ENCODE results near the gene PHF3.

The PHF3 gene

DNA sequence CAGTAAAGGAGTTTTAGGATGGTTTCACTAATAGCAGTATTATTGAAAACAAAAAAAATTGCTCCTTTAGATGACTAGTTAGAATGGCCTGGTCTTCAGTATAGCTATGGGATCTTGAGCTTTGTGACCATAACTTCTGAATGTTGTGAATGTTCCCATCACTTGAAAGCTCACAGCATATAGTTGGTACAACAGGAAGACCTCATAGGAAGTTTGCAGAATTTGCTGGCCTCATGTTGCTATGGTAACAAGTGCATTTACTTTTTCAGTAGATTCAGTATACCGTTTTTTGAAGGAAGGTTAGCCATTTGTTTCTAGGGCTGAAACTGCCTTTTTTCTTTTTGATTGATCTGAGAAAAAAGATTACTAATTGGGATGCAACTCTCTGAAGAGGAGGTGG, 8.3 kb downstream of the PHF3 start:
- in situ Hi-C loops (cut with HindIII; ENCODE audit: low sequenced_read_pairs): no loop called here

GRCh38 chr6:63644668-63645326, 9.2 kb downstream of the PHF3 start:
- in situ Hi-C loops (cut with HindIII; ENCODE audit: low sequenced_read_pairs): no loop called here

- in situ Hi-C loops (cut with HindIII; ENCODE audit: low sequenced_read_pairs): no loop called here
These were observed 13.7 kb downstream of the PHF3 start for GRCh38 chr6:63649269-63649668.

GRCh38 chr6:63649847-63650265, 14.3 kb downstream of the PHF3 start:
- in situ Hi-C loops (cut with HindIII; ENCODE audit: low sequenced_read_pairs): no loop called here

DNA sequence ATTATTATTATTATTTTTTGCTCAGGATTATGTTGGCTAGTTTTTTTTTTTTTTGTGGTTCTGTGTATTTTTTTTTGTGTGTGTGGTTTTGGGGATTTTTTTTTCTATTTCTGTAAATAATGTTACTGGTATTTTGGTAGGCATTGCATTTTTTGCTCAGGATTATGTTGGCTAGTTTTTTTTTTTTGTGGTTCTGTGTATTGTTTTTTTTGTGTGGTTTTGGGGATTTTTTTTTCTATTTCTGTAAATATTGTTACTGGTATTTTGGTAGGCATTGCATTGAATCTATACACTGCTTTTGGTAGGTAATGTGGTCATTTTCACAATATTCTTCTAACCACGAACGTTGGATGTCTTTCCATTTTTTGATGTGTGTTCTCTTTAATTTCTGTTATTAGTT, 17.4 kb downstream of the PHF3 start:
- in situ Hi-C loops (cut with HindIII; ENCODE audit: low sequenced_read_pairs): no loop called here

DNA sequence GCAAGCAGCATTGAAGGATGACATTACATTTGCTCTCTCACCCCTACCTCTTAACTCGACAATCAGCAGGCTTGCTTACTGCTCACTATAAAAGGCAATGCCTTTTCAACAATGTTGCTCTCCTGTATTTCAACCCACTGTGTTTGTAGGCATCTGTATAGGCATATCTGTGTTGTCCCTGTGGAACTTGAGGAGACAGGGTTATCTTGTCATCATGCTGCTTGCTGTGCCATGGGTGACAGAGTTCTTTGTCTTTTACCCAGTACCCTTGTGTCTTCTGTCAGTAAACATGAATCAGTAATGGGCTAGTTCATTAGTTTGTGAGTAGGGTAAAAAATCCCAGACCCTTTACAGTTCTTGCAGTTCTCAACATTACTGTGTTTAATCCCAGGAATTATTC, 25.2 kb downstream of the PHF3 start:
- in situ Hi-C loops (cut with HindIII; ENCODE audit: low sequenced_read_pairs): no loop called here

- in situ Hi-C loops (cut with HindIII; ENCODE audit: low sequenced_read_pairs): no loop called here
These were observed 26.2 kb downstream of the PHF3 start for GRCh38 chr6:63661769-63662168.

DNA sequence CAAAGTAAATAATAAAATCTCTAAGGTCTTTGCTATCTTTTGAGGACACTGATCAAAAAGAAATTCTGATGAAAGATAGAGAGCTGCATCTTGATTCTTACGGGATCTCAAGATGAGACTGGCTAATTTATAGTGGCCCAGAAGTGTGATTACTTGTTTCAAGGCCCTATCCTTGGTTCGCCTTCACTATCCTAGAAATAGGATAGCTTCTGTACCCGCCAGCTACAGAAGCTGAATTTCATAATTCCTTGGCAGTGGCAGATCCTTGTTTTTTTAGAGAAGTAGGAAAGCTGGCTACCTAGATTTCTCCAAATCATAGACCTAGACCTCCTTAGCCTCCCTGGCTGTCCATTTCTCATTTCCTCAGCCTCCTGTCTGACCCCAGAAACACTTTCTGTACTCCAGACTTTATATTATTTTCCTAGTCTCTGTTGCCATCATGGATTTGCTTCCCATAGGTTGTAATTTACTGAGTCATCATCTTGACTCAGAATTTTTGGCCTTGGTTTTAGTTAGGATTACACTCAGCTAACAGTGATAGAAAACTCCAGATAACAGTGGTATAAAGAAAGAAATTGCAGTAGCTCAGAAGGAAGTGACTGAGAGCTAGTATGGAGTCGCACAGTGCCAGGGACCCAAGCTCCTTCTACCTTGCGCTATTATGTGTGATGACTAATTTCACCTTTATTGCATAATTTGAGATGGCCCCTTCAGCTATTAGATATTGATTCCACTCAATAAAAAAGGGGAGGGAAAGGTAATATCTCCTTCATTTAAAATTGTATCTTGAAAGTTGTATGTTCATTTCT, 27.7 kb downstream of the PHF3 start:
- in situ Hi-C loops (cut with HindIII; ENCODE audit: low sequenced_read_pairs): no loop called here

- in situ Hi-C loops (cut with HindIII; ENCODE audit: low sequenced_read_pairs): no loop called here
These were observed 28.3 kb downstream of the PHF3 start for GRCh38 chr6:63663956-63664281.

DNA sequence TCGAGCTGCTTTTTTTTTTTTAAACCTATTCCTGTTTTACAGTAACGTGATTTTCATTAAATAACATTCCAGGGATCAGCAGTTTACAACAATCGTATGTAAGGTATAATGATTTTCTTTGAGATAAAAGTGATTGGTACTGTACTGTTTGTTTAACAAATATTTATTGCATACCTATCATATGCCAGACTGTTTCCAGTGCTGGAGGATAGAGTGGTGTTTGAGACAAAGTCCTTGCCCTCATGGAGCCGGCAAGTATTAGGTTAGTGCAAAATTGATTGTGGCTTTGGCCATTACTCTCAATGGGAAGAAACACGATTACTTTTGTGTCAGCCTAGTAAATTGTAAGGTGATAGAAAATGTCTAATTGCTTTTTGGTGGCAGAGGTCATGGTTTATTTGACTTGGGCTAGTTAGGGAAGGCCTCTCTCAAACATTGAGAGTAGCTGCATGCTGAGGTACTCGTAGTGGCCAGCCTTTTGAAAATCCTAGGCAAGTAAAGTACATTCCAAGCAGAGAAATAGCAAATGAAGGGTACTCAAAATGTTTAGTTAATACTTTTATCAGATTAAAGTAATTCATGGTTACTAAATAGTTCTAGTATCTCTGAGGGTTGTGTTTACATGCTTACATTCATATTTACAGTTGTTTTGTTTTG, 35.6 kb downstream of the PHF3 start:
- in situ Hi-C loops (cut with HindIII; ENCODE audit: low sequenced_read_pairs): no loop called here

GRCh38 chr6:63672582-63673129, 37.1 kb downstream of the PHF3 start:
- in situ Hi-C loops (cut with HindIII; ENCODE audit: low sequenced_read_pairs): no loop called here

DNA sequence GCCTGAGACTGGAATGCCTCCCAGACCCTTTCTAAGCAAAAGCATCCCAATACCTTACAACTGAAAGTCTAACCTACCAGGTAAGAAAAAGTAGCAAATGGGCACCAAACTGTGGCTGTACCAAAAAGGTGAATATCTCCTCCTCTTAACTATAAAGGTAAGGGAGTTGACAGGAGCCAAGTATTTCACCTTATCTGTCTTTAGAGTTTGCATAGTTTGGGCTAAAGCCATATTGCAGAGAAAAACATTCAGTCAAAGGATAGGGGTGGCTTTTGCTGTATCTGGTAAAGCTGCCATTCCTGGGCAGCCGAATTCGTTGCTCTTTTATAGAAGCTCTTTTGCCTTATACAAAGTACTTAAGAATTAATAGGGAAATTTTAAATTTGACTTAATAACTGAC, 38.1 kb downstream of the PHF3 start:
- in situ Hi-C loops (cut with HindIII; ENCODE audit: low sequenced_read_pairs): no loop called here

DNA sequence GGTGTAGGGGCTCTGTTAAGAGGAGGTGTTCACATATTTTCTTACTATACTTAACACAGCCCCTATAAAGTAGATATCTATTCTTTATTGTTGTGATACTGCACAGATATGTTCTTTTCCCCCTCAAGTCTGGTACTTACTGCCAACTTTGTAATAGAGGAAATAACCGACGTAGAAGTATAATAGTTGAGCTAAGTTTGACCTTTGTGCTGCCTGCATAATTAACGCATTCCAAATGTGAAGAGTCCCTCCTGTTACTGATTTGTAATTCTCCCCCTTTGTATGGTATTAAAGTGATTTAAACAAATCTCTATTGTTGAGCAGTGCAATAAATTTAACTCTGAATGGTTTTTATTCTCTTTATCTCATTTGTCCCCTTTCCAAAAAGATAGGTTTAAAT, 39.0 kb downstream of the PHF3 start:
- in situ Hi-C loops (cut with HindIII; ENCODE audit: low sequenced_read_pairs): no loop called here

DNA sequence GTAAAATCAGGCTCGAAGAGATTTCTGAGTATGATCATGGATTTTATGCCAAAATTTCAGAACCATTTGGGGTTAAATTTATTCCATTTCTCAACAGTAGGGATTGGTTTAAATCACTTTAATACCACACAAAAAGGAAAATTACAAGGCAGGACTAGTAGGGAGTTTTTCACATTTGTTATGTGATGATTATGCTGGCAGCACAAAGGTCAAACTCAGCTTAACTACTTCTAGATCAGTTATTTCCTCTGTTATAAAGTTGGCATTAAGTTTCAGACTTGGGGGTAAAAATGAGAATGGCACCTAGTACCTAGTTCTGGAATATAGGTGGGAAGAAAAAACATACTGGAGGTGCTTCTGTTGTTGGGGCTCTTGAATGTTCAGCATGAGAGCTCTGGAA, 39.5 kb downstream of the PHF3 start:
- in situ Hi-C loops (cut with HindIII; ENCODE audit: low sequenced_read_pairs): no loop called here

DNA sequence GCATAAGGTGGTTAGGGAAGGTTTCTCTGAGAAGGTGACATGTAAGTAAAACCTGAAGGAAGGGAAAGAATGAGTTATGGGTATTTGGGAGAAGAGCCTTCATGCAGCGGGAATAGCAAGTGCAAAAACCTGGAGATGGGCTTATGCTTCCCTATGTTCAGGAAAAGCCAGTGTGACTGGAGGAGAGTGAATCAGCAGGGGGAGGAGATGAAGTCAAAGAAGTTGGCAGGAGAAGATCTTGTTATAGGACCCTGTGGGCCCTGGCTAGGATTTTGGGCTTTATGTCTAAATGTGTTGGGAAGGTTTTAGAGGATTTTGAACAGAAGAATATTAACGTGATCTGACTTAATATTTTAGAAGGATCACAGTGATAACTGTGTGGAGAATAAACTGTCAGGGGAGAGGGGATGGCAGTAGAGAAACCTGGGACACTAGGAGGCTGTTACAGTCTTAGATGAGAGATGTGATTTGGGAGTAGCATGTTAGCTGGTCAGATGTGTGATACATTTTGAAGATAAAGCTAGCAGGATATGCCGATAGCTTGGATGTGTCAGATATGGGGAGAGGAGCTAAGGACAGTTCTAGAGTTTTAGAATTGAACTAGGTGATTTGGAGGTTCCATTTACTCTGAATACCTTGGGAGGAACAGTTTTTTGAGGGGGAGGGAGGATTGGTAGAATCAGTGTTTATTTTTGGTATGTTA, 41.0 kb downstream of the PHF3 start:
- in situ Hi-C loops (cut with HindIII; ENCODE audit: low sequenced_read_pairs): no loop called here

DNA sequence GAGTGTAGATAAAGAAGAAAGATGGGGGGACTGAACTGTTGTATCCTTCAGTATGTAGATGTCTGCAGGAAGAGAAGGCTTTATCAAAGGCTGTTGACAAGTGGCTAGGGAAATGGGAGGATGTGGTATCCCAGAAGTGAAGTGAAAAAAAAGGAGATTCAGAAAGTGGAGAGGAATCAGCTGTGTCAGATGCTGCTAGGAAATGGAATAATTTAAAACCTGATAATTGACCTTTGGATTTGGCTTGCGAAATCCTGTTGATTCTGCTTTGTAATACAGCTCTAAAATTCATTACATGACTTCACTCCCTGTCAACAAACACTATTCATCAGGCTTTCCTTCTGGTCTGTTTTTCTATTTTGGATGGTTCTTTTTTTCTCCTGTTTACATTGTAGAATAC, 41.7 kb downstream of the PHF3 start:
- in situ Hi-C loops (cut with HindIII; ENCODE audit: low sequenced_read_pairs): no loop called here

DNA sequence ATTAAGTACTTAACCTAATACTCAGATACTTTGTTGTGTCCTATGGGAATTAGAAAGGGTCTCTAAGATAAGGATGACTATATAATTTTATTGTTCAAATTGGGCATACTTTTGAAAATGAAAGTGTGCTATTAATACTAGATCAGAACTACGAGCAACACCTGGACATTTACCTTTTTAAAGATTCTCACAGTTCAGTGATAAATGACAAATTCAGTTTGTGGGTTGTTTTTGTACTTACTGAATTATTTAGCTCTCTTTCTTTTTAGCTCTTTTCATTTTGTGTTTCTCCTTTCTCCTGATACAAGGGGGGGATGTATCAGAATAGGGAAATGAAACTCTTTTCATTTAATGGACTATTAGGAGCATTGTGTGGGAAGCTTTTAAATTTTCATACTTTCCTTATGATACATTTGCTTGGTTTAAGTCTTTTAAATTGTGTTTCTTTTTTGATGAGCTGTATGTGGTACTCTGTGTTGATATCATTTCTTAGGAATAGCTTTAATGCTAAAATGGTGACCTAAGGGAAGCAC, 47.5 kb downstream of the PHF3 start:
- in situ Hi-C loops (cut with HindIII; ENCODE audit: low sequenced_read_pairs): no loop called here

- in situ Hi-C loops (cut with HindIII; ENCODE audit: low sequenced_read_pairs): no loop called here
These were observed 50.1 kb downstream of the PHF3 start for GRCh38 chr6:63685446-63686379.

GRCh38 chr6:63689421-63689820, 53.8 kb downstream of the PHF3 start:
- in situ Hi-C loops (cut with HindIII; ENCODE audit: low sequenced_read_pairs): no loop called here

GRCh38 chr6:63690221-63690620, 54.6 kb downstream of the PHF3 start:
- in situ Hi-C loops (cut with HindIII; ENCODE audit: low sequenced_read_pairs): no loop called here

Measured in endothelial cell of hepatic sinusoid (primary cell).